GM12878 (cell line): Measurements from ENCODE around the gene VPS39. TPM values are rescaled to one million over a fixed set of nuclear protein-coding genes. Genes with fewer than 3 reads are reported as not detected.
A peak's percentile ranks its signal among the peaks of the same experiment; 100 is the strongest.

Experiments used
- ATAC-seq: fragments of 200-7000 bp; cut with Tn5 transposase; 3 replicates; pipeline ENCODE4 v1.9.1; 2020; ENCODE audit warnings: mild to moderate bottlenecking, moderate library complexity
- BruUV-seq: library from RNA; stranded (reverse); fragments of 400-500 nt; replicated peaks from 2 replicates; lab custom pipeline; 2021; lab: Mats Ljungman, UMichigan
- CTCF ChIA-PET: fragments of 300-600 bp; sonication (Branson Sonifier 250); formaldehyde crosslinking; extraction: SDS; loops from one replicate; lab custom pipeline; 2021; ENCODE audit warnings: inconsistent platforms; lab: Yijun Ruan, JAX
- POLR2A ChIA-PET: fragments of 350-600 bp; formaldehyde crosslinking; extraction: SDS; loops from one replicate; lab custom pipeline; 2021; ENCODE audit warnings: inconsistent platforms; lab: Charles Lee
- RAD21 ChIA-PET: fragments of 300-600 bp; sonication (Branson Sonifier 250); formaldehyde crosslinking; loops from one replicate; lab custom pipeline; 2023; ENCODE audit warnings: antibody characterized with exemption; ENCODE audit not compliant: unreplicated experiment; lab: Charles Lee
- SMC1A ChIA-PET: fragments of 300-600 bp; sonication (Branson Sonifier 250); formaldehyde crosslinking; loops from one replicate; lab custom pipeline; 2023; ENCODE audit not compliant: unreplicated experiment, uncharacterized antibody; lab: Charles Lee
- DNase-seq: peaks from one replicate; pipeline ENCODE4 v3.0.0-alpha.2; 2011; ENCODE audit warnings: low read depth, low spot score
- FAIRE-seq: peaks from 3 replicates; lab custom pipeline; 2011; peaks lifted over from hg19 to GRCh38; lab: Jason Lieb, UNC
- H2AFZ ChIP-seq: 2 replicates; pipeline ENCODE4 v1.6.0; 2011; ENCODE audit warnings: low read depth, low read length, control low read depth; ENCODE audit not compliant: control insufficient read depth
- H3K27ac ChIP-seq: 2 replicates; pipeline ENCODE4 v1.5.1; 2011; ENCODE audit warnings: control low read depth; ENCODE audit not compliant: control insufficient read depth, insufficient read depth
- H3K27me3 ChIP-seq, 2 experiments: replicated peaks in 1 of 2; 2 replicates each; pipeline versions ENCODE4 v1.6.0 to v1.6.1; 2011; ENCODE audit warnings: low read length in 1 of 2; ENCODE audit not compliant: control insufficient read depth in 2 of 2, insufficient read depth in 2 of 2
- H3K36me3 ChIP-seq, 2 experiments: 2 replicates each; pipeline ENCODE4 v1.5.1; 2011; ENCODE audit warnings: low read length in 1 of 2; ENCODE audit not compliant: control insufficient read depth in 2 of 2, insufficient read depth in 2 of 2
- H3K4me1 ChIP-seq: 2 replicates; pipeline ENCODE4 v1.6.1; 2011; ENCODE audit warnings: mild to moderate bottlenecking, low read length, moderate library complexity, mixed read lengths; ENCODE audit not compliant: control insufficient read depth, insufficient read depth
- H3K4me2 ChIP-seq: 2 replicates; pipeline ENCODE4 v1.6.0; 2011; ENCODE audit warnings: control low read depth; ENCODE audit not compliant: control insufficient read depth, insufficient read depth
- H3K4me3 ChIP-seq: fragments of 200-600 bp; sonication (generic); 2 replicates; pipeline ENCODE4 v1.5.1; 2016
- H3K79me2 ChIP-seq: 2 replicates; pipeline ENCODE4 v1.6.0; 2011; ENCODE audit warnings: low read length; ENCODE audit not compliant: control insufficient read depth, insufficient read depth
- H3K9ac ChIP-seq: 2 replicates; pipeline ENCODE4 v1.8.0; 2011; ENCODE audit warnings: low read length, control low read depth, mixed read lengths; ENCODE audit not compliant: control insufficient read depth, insufficient read depth
- H3K9me3 ChIP-seq: replicated peaks from 3 replicates; pipeline ENCODE4 v1.5.1; 2011; ENCODE audit warnings: mild to moderate bottlenecking, low read length; ENCODE audit not compliant: control insufficient read depth, insufficient read depth
- H4K20me1 ChIP-seq: 2 replicates; pipeline ENCODE4 v1.6.0; 2011; ENCODE audit not compliant: control insufficient read depth, insufficient read depth
- CBFB ChIP-seq: IDR thresholded peaks from 2 replicates; pipeline ENCODE4 v1.6.1; 2016; ENCODE audit warnings: antibody characterized with exemption, low read depth
- CEBPB ChIP-seq, 2 experiments: fragments of 150-350 bp in 1 of 2; IDR thresholded peaks; 2 replicates each; pipeline ENCODE4 v1.6.1; 2012 to 2014; ENCODE audit warnings: low read depth in 2 of 2, low read length in 2 of 2, borderline replicate concordance in 1 of 2, inconsistent platforms in 1 of 2
- CHD2 ChIP-seq: IDR thresholded peaks from 2 replicates; pipeline ENCODE4 v1.6.1; 2011; ENCODE audit warnings: low read depth, low read length, improper control_type of control experiment, borderline replicate concordance
- CHD4 ChIP-seq: fragments of 200-600 bp; sonication (generic); IDR thresholded peaks from 2 replicates; pipeline ENCODE4 v1.6.1; 2016; ENCODE audit warnings: mild to moderate bottlenecking
- ETV6 ChIP-seq, 2 experiments: fragments of 450-650 bp in 1 of 2; IDR thresholded peaks in 1 of 2; conservative IDR thresholded peaks in 1 of 2; 2 replicates each; pipeline ENCODE4 v1.6.1; 2014; ENCODE audit warnings: antibody characterized with exemption in 1 of 2, borderline replicate concordance in 1 of 2, low read depth in 1 of 2, mild to moderate bottlenecking in 1 of 2, moderate library complexity in 1 of 2
- FOS ChIP-seq: IDR thresholded peaks from 3 replicates; pipeline ENCODE4 v1.6.1; 2011; ENCODE audit warnings: borderline replicate concordance; ENCODE audit not compliant: insufficient read length; ENCODE audit errors: extremely low read depth
- NFIC ChIP-seq: IDR thresholded peaks from 2 replicates; pipeline ENCODE4 v1.6.1; 2012; ENCODE audit warnings: low read depth, mild to moderate bottlenecking, inconsistent platforms, low read length, moderate library complexity
- NRF1 ChIP-seq: conservative IDR thresholded peaks from 2 replicates; pipeline ENCODE4 v1.6.1; 2011; ENCODE audit warnings: mild to moderate bottlenecking, low read depth, low read length, improper control_type of control experiment
- POLR2AphosphoS5 ChIP-seq: IDR thresholded peaks from 2 replicates; pipeline ENCODE4 v1.6.1; 2011; ENCODE audit warnings: mild to moderate bottlenecking, low read length, inconsistent platforms
- SREBF1 ChIP-seq: IDR thresholded peaks from 2 replicates; pipeline ENCODE4 v1.6.1; 2012; ENCODE audit warnings: mild to moderate bottlenecking, low read length
- STAT3 ChIP-seq: IDR thresholded peaks from 2 replicates; pipeline ENCODE4 v1.6.1; 2011; ENCODE audit warnings: low read depth, low read length, improper control_type of control experiment
- ZNF207 ChIP-seq: fragments of 450-650 bp; IDR thresholded peaks from 2 replicates; pipeline ENCODE4 v1.6.1; 2014; ENCODE audit warnings: antibody characterized with exemption, mild to moderate bottlenecking, borderline replicate concordance
- ZNF24 ChIP-seq: fragments of 450-650 bp; IDR thresholded peaks from 2 replicates; pipeline ENCODE4 v1.6.1; 2017; ENCODE audit warnings: antibody characterized with exemption, mild to moderate bottlenecking
- WGBS: methylation state at CpG from one replicate; pipeline ENCODE4 v1.1.6; 2016; ENCODE audit warnings: low lambda C conversion rate; ENCODE audit not compliant: insufficient replicate concordance, insufficient coverage; ENCODE audit errors: missing lambda C conversion rate; 5-methylcytosine and 5-hydroxymethylcytosine counted together
- in situ Hi-C: fragments of 300-500 bp; cut with MboI; formaldehyde crosslinking; loops from 9 replicates; pipeline ENCODE4 v1.14.3; 2018; ENCODE audit warnings: mixed read lengths
- intact Hi-C: fragments of 100-400 bp; cut with micrococcal nuclease; formaldehyde crosslinking; loops from one replicate; pipeline ENCODE4 v1.14.2; 2022; ENCODE audit not compliant: unreplicated experiment
- polyA plus RNA-seq, 11 experiments: library from polyadenylated mRNA; depleted of rRNA in 4 of 11; unstranded in 6 of 11; stranded (reverse) in 5 of 11; fragments of >200 nt; fragmentation: Nextera tagmentation in 4 of 11; fragmentation: Illumina TruSeq in 1 of 11; extraction: Ambion mirVana in 4 of 11; extraction: Trizol in 1 of 11; gene quantifications; 1 replicate in 1 of 11; 2 replicates in 10 of 11; pipeline versions ENCODE4 v1.2.1 to v1.2.3, GENCODE V29; 2011 to 2016; ENCODE audit warnings: inconsistent platforms in 2 of 11, missing spikeins in 2 of 11, low read depth in 1 of 11
- total RNA-seq, 4 experiments: library from RNA; depleted of rRNA in 3 of 4; stranded (reverse); fragments of >200 nt in 3 of 4; fragmentation: Illumina TruSeq in 1 of 4; extraction: Trizol in 1 of 4; gene quantifications; 2 replicates each; pipeline versions ENCODE4 v1.2.1 to v1.2.3, GENCODE V29; 2013 to 2021
- TF ChIP-seq, protein P1 (sequence below): fragments of 450-650 bp; IDR thresholded peaks from 2 replicates; pipeline ENCODE4 v1.6.1; 2017; ENCODE audit warnings: mild to moderate bottlenecking, moderate library complexity
- TF ChIP-seq, protein P2 (sequence below): IDR thresholded peaks from 2 replicates; pipeline ENCODE4 v1.6.1; 2011; ENCODE audit warnings: borderline replicate concordance, low read depth, mild to moderate bottlenecking, moderate library complexity, low read length; ENCODE audit not compliant: insufficient read depth, poor library complexity, severe bottlenecking
- TF ChIP-seq, protein P3 (sequence below): fragments of 450-650 bp; IDR thresholded peaks from 2 replicates; pipeline ENCODE4 v1.6.1; 2017; ENCODE audit warnings: antibody characterized with exemption, mild to moderate bottlenecking, moderate library complexity

Gene VPS39
- total and polyA plus RNA-seq, 10 of the 15 experiments (the other 5 are each of a cell fraction or from before 2014, with no cell fraction given), result 4.9 to 50.0 (median 36.2) TPM

DNA sequence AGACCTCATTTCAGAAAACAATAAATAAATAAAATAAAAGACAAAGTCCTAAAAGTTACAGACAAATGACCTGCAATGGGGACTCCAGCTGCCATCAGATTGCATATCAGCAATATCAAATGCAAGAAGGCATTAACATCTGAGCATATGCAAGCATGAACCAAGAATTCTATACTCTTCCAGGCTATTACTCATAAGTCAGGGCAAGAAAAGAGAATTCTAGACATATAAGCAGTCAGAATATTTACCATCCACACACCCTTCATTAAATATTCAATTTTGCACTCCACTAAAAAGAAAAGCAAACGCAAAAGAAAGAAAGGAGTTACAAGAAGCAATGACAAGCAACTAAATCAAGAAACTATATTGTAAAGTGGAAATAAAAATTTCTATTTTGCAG, 72.8 kb downstream of the VPS39 start:
- POLR2A ChIA-PET, result interaction anchor here (0.6 kb wide), 1 partner anchor 367 kb away, joined by 6 read pairs; no protein-coding TSS in a partner anchor
- H3K9ac ChIP-seq, result no peak overlapping the region
- no TSS peak for BruUV-seq
- H3K36me3 ChIP-seq, result no peaks in the 10 kb centered on the region
- H3K4me2 ChIP-seq, result no peak overlapping the region
- RAD21 ChIA-PET, result interaction anchor here (0.6 kb wide), 1 partner anchor 198 kb away, joined by 3 read pairs; no protein-coding TSS in a partner anchor
- ATAC-seq (no peak), FAIRE-seq (peak; percentile 61), DNase-seq (no peak)
- CTCF ChIA-PET, result interaction anchor here (0.7 to 4.1 kb wide), 12 partner anchors 14 to 146 kb away, joined by 3 to 16 read pairs (median 4); no protein-coding TSS in a partner anchor
- H4K20me1 ChIP-seq, result no peaks in the 10 kb centered on the region
- in situ Hi-C loops (no loop called here), intact Hi-C loops (loop anchor here (2.0 kb wide), 1 partner anchor 147 kb away; no protein-coding TSS in a partner anchor)
- SMC1A ChIA-PET, result interaction anchor here (1.3 kb wide), 2 partner anchors 18 to 241 kb away, joined by 3 to 4 read pairs; no protein-coding TSS in a partner anchor
- H3K79me2 ChIP-seq, result no peaks in the 10 kb centered on the region
- H3K4me1 ChIP-seq, result no peaks in the 10 kb centered on the region
- no peaks in the 10 kb centered on the region; a peak in 1 of 4 replicates for H3K27me3 ChIP-seq
- no peak overlapping the region for H3K4me3 ChIP-seq
- H3K9me3 ChIP-seq, result no peaks in the 10 kb centered on the region
- H2AFZ ChIP-seq, result no peak overlapping the region
- 39% methylated on average over 1 of the region's 1 CpG for WGBS
- H3K27ac ChIP-seq, result no peak overlapping the region
- TF ChIP-seq ZNF24 (no peak), SREBF1 (no peak), CBFB (no peak), CEBPB (IDR thresholded peaks at IDR 0.05; ENCODE audit: borderline replicate concordance in 1 of 2, low read depth in 2 of 2, low read length in 2 of 2) (no peak), FOS (no peak), STAT3 (no peak), CHD4 (no peak), ETV6 (conservative IDR thresholded peaks at IDR 0.05 in 1 of 2, IDR thresholded peaks at IDR 0.05 in 1 of 2; ENCODE audit: borderline replicate concordance in 1 of 2, low read depth in 1 of 2) (no peak), NFIC (no peak), ZNF207 (no peak), NRF1 (no peak), POLR2AphosphoS5 (no peak), CHD2 (no peak)
- TF ChIP-seq, protein P1, sequence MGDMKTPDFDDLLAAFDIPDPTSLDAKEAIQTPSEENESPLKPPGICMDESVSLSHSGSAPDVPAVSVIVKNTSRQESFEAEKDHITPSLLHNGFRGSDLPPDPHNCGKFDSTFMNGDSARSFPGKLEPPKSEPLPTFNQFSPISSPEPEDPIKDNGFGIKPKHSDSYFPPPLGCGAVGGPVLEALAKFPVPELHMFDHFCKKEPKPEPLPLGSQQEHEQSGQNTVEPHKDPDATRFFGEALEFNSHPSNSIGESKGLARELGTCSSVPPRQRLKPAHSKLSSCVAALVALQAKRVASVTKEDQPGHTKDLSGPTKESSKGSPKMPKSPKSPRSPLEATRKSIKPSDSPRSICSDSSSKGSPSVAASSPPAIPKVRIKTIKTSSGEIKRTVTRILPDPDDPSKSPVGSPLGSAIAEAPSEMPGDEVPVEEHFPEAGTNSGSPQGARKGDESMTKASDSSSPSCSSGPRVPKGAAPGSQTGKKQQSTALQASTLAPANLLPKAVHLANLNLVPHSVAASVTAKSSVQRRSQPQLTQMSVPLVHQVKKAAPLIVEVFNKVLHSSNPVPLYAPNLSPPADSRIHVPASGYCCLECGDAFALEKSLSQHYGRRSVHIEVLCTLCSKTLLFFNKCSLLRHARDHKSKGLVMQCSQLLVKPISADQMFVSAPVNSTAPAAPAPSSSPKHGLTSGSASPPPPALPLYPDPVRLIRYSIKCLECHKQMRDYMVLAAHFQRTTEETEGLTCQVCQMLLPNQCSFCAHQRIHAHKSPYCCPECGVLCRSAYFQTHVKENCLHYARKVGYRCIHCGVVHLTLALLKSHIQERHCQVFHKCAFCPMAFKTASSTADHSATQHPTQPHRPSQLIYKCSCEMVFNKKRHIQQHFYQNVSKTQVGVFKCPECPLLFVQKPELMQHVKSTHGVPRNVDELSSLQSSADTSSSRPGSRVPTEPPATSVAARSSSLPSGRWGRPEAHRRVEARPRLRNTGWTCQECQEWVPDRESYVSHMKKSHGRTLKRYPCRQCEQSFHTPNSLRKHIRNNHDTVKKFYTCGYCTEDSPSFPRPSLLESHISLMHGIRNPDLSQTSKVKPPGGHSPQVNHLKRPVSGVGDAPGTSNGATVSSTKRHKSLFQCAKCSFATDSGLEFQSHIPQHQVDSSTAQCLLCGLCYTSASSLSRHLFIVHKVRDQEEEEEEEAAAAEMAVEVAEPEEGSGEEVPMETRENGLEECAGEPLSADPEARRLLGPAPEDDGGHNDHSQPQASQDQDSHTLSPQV, result no peak
- TF ChIP-seq, protein P2, sequence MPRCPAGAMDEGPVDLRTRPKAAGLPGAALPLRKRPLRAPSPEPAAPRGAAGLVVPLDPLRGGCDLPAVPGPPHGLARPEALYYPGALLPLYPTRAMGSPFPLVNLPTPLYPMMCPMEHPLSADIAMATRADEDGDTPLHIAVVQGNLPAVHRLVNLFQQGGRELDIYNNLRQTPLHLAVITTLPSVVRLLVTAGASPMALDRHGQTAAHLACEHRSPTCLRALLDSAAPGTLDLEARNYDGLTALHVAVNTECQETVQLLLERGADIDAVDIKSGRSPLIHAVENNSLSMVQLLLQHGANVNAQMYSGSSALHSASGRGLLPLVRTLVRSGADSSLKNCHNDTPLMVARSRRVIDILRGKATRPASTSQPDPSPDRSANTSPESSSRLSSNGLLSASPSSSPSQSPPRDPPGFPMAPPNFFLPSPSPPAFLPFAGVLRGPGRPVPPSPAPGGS, result no peak
- TF ChIP-seq, protein P3, sequence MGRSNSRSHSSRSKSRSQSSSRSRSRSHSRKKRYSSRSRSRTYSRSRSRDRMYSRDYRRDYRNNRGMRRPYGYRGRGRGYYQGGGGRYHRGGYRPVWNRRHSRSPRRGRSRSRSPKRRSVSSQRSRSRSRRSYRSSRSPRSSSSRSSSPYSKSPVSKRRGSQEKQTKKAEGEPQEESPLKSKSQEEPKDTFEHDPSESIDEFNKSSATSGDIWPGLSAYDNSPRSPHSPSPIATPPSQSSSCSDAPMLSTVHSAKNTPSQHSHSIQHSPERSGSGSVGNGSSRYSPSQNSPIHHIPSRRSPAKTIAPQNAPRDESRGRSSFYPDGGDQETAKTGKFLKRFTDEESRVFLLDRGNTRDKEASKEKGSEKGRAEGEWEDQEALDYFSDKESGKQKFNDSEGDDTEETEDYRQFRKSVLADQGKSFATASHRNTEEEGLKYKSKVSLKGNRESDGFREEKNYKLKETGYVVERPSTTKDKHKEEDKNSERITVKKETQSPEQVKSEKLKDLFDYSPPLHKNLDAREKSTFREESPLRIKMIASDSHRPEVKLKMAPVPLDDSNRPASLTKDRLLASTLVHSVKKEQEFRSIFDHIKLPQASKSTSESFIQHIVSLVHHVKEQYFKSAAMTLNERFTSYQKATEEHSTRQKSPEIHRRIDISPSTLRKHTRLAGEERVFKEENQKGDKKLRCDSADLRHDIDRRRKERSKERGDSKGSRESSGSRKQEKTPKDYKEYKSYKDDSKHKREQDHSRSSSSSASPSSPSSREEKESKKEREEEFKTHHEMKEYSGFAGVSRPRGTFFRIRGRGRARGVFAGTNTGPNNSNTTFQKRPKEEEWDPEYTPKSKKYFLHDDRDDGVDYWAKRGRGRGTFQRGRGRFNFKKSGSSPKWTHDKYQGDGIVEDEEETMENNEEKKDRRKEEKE, result no peak
